Left hindlimb (tissue), 1 donor: Measurements from ENCODE around the gene FAM193A.
"Not testable (repeated sequence)": the region's sequence is repeated elsewhere in the genome, so short reads cannot be mapped to it uniquely, and the experiment has no call there.

Experiments
- DNase-seq: peaks from one replicate; pipeline ENCODE4 v3.0.0-alpha.2; 2018

The FAM193A gene

DNA sequence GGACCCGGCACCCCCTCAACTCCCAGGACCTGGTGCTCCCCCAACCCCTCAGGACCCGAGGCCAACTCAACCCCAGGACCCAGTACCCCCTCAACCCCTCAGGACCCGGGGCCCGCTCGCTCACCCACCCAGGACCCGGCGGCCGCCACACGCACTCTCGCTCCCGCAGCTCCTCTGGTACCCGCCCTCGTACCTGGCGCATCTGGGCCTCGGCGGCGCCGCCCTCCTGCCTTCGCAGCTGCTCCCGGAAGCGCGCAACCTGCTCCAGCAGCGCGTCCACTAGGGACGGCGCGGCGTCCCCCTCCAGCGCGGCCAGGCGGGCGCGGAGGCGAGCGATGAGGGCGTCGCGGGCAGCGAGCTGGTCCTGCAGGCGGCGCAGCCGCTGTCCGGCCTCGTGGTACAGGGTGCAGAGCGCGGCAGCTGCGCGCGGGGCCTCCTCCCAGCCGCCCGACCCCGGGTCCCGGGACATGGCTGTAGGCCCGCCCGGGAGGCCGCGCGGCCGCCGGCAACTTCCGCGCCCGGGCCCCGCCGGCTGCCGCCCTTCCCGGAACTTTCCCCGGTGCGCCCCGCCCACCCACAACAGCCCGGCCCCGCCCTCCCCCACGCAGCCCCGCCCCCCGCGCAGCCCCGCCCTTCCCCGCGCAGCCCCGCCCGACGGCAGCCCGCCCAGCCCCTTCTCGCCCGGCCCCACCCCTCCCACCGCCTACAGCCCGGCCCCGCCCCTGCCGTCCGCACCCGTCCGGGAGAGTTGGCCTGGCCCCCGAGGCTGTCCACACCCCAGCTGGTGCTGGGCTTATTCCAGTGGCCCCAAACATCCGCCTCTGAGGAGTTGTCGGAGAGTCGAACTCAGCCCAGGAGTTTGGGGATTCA, 219.6 kb downstream of the FAM193A start, which contains the start of gene TNIP2:
Gene TNIP2 (minus strand): TSS at position 516 of the 870 bp plus-strand sequence. CDS start 47 bp downstream, at position 469.
- DNase-seq = peak; percentile 91

DNA sequence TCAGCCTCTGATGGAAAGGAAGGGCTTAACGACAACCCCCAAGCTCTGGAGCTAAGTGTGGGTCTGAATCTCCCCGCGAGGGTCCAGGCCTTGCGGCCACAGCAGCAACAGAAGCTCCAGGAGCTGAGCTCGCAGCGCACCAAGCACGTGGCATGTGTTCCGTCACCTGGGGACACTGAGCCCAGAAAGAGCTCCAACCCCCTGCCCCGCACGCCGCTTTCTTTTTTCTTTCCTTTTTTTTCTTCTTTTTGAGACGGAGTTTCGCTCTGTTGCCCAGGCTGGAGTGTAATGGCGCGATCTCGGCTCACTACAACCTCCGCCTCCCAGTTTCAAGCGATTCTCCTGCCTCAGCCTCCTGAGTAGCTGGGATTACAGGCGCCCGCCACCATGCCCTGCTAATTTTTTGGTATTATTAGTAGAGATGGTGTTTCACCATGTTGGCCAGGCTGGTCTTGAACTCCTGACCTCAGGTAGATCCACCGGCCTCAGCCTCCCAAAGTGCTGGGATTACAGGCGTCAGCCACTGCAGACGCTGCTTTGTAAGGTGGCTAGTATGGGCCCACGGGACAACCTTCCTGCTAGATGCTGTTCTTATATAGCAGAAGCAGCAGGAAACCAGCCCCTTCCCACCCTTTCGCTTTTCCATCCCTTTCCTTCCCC, 220.4 kb downstream of the FAM193A start:
- peak; percentile 22 for DNase-seq

DNA sequence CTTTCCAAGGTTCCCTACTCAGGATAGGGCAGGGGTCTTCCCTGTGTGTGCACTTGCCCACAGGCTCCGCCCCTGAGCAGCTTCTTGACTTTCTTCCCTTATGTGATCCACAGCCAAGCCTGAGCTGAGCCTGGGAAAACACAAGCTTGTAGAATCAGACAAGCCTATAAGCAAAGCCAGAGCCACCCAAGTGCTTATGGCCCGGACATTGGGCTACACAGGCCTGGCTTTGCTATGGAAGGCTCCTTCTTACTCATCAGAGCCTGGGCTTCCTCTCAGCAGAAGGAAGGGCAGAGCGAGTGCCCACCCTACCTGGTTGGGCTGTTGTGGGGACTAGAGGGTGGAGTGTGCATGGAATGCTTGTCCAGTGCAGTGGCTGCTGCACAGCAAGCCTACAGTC, 221.0 kb downstream of the FAM193A start:
- DNase-seq = peak; percentile 21

DNA sequence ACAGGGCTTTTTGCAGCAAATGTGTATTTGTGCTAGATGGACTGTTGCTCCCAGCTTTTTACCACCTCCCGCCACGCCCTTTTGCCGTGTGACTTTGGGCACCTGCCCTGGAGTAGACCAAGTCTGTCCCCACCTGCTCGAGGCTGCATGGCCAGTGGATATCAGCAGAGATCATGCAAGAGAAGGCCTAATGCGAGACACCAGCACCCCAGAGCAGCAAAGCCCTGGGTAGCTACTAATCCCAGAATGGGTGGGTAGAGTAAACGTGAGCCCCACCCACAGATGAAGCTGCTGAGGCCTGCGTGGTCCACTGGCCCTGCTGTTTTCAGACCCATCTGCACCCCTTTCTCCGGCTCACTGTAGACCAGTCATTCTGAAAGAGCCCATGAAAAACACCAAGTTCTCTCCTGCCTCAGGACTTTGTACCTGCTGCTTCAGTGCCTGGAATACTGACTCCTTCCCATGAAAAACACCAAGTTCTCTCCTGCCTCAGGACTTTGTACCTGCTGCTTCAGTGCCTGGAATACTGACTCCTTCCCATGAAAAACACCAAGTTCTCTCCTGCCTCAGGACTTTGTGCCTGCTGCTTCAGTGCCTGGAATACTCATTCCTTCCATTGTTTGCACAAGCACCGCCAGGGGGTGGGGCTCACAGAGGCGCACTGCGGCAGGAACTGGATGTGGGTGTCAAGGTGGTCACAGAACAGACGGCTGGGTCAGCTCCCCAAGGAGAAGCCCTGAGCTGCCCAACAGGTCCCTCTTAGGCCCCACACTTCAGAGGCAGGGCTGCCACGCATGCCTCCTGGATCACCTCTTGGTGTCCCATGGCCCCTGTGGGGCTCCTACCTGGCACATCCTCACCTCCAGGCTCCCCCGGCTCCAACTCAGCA, 224.8 kb downstream of the FAM193A start:
- DNase-seq = peak; percentile 27

DNA sequence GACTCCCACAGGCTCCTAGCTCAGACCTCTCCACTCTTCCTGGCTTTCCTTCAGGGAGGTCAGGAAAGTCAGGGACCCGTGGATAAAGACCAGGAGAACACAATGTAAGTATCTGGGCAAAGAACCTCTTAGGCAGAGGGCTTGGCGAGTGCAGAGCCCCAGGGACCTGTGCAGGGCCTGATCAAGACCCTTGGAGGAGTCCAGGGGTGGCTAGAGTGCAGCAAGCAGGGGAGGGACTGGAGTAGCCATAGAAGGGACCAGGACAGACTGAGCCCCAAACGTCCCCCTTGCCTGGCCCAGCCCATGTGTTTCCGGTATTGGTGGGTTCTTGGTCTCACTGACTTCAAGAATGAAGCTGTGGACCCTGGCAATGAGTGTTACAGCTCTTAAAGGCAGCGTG, 225.6 kb downstream of the FAM193A start:
- peak; percentile 4 for DNase-seq

DNA sequence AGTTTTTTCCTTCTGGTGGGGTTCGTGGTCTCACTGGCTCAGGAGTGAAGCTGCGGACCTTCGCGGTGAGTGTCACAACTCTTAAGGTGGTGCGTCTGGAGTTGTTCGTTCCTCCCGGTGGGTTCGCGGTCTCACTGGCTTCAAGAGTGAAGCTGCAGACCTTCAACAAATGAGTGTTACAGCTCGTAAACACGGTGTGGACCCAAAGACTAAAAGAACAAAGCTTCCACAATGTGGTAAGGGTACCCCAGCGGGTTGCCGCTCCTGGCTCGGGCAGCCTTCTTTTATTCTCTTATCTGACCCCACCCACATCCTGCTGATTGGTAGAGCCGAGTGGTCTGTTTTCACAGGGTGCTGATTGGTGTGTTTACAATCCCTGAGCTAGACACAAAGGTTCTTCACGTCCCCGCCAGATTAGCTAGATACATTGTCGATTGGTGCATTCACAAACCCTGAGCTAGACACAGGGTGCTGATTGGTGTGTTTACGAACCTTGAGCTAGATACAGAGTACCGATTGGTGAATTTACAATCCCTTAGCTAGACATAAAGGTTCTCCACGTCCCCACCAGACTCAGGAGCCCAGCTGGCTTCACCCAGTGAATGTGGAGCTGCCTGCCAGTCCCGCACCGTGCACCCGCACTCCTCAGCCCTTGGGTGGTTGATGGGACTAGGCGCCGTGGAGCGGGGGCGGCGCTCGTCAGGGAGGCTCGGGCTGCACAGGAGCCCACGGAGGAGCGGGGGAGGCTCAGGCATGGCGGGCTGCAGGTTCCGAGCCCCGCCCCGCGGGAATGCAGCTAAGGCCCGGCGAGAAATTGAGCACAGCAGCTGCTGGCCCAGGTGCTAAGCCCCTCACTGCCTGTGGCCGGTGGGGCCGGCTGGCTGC, 226.3 kb downstream of the FAM193A start:
- DNase-seq = peak; percentile 18

DNA sequence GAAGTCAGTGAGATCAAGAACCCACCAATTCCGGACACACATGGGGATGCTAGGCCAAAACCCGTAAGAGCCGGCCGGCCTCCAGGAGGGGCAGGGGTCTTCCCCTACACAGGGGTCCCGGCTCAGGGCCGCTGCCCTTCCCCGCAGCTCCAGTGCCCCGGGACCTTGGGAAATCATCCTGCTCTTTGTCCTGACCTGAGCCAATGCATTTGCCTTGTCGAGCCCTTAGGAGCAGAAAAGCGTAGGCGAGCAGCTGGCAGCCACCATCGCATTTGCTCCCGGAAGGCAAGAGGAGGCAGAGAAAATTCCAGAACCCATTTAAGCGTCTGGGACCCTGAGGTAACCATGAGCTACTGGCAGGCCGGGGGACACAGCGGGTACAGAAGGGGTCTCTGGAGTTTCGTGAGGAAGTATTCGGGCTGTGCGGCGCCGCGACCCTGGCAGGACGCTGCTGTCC, 227.1 kb downstream of the FAM193A start:
- DNase-seq = peak; percentile 29

DNA sequence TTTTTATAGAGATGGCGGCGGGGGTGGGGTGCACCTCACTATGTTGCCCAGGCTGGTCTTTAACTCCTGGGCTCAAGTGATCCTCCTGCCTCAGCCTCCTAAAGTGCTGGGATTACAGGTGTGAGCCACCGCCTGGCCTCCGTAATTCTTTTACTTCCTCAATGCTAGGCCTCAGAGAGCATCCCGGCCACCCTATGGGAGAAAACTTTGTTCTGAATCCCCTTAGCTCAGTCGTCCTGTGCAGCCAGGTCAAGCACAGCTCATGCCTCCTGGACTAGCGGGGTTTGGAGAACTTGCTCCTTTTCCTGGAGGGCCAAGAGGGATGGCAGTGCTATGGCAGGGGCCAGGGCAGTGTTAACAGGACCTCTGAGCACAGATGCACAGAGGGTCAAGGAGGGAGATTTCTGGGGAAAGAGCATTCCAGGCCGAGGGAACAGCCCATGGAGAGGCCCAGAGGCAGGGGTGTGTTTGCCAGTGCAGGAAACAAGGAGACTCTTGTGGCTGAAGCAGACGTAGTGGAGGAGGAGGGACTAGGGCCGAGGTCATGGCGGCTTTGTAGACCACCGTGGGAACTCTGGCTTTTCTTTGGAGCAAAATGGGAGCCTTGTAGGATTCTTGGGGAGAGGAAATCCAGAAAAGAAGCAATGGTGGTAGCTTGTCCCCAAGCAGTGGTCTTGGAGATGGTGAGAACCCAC, 229.5 kb downstream of the FAM193A start:
- DNase-seq = peak; percentile 26

DNA sequence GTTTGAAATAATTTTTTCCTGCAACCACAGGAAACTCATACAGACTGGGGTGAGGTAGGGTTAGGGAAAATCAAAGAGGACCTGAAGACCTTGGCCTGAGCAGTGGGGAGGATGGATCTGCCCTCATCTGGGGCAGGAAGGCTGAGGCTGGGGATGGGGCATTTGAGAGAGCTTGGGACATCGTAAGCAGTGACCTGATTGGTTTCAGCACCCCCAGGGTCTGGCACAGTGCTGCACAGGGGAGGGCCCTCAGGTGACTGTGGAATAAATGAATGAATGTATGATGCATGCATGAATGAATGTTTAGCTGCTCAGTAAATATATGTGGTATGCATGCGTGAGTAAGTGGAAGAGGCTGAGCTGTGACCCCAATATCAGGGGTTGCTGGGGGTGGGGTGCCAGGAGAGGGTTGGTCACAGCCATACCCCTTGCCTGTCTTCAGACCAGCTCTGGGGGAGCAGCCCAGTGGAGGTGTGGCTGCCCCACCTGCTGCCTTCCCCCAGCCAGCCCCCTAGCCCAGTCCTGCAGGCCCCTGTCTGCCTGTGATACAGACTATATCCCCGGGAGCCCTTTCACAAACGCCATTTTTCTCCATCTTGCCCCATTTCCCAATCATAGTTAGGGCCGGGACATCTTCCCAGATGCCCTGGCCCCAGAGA, 230.7 kb downstream of the FAM193A start:
- peak; percentile 18 for DNase-seq

DNA sequence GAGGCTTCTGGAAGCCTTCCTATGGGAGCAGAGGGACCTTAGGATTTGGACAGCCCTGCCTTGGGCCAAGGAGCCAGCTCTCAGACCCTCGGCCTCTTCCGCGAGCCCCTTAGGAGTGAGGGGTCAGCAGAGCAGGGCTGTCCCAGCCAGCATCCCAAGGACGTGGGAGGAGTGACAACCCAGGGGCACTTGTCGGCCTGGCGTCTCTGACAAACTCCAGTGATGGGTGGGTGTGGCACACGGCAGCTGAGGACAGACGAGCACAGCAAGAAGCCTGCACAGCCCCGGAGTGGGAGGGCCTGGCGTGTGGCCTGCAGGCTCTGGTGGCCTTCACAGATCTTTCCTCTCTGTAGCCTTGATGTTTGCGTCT, 231.2 kb downstream of the FAM193A start:
- DNase-seq = peak; percentile 13

DNA sequence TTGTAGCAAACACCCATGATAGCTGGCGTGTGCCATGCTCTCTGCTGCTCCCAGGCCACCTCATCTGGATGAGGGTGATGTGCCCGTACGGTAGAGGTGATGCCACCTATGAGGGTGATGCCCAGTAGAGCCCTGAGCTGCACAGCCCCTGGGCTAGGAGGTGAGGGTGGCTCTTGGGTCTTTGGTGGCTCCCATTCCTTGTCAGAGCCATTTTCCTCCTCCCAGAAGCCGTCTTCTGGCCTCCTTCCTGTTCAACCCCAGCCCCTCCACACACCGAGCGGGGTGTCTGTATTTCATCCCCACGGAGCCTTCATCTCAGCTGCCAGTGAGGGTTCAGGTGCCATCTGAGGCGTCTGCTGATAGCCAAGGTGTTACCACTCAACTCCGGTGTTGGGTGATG, 231.7 kb downstream of the FAM193A start:
- DNase-seq = no peak

DNA sequence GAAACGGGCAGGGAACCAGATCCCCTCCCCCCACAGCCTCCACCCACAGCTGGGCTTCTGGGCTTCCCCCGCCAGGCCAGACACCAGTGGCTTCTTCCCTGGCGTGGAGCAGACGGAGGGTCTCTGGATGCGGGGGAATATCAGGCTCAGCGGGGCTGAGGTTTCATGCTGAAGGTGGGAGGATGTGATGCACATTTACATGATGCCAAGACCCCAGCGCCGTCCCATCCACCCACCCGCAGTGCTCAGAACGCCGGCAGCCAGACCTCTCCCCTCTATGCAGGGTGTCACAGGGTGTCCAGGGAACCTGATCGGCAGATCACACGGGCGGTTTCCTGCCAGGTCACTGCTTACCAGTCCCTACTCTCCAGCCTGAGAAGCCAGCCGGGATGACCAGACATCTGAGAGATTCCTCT, 232.5 kb downstream of the FAM193A start:
- peak; percentile 10 for DNase-seq

DNA sequence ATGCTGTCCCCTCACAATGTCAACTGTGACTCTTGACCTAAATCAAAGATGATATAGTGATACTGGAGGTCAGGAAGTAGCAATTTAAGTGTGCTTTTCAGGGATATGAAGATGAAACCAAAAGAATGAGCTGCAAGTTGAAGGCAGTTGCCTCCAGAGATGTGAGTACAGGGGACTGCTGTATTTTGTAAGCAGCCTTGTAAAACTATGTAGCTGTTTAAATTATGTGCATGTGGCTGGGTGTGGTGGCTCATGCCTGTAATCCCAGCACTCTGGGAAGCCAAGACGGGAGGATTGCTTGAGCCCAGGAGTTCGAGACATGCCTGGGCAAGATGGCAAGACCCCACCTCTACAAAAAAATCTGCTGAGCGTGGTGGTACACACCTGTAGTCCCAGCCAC, 234.8 kb downstream of the FAM193A start:
- DNase-seq = peak; percentile 13

DNA sequence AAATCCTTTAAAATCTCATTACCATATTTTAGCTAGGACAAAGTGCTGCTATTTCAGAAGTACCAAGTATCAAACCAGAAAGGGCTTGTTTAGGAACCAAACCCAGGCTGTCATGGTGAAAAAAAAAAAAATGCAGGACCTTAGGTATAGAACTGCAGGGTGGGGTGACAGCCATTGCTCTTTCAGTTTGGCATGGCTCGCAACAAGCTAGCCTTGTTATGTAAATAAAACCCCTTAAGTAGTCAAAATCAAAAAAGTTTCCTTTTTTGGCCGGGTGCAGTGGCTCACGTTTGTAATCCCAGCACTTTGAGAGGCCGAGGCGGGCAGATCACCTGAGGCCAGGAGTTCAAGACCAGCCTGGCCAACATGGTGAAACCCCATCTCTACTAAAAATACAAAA, 244.2 kb downstream of the FAM193A start:
- not testable (repeated sequence) for DNase-seq

DNA sequence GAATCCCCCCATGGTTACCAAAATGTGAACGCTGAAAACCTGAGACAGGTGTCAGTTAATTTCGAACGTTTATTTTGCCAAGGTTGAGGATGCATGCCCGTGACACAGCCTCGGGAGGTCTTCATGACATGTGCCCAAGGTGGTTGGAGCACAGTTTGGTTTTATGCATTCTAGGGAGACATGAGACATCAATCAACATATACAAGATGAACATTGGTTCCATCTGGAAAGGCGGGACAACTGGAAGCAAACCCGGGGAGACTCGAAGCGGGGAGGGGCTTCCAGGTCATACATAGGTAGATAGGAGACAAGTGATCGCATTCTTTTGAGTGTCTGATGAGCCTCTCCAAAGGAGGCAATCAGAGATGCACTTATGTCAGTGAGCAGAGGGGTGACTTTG, 245.5 kb downstream of the FAM193A start:
- DNase-seq = peak; percentile 5
